SW480 (cell line): ENCODE measurements around the gene BFSP2.
"Not testable (repeated sequence)": the region's sequence is repeated elsewhere in the genome, so short reads cannot be mapped to it uniquely, and the experiment has no call there.

Source experiments
- DNase-seq: peaks from one replicate; pipeline ENCODE4 v3.0.0-alpha.2; 2016; ENCODE audit warnings: low spot score

The BFSP2 gene

DNA sequence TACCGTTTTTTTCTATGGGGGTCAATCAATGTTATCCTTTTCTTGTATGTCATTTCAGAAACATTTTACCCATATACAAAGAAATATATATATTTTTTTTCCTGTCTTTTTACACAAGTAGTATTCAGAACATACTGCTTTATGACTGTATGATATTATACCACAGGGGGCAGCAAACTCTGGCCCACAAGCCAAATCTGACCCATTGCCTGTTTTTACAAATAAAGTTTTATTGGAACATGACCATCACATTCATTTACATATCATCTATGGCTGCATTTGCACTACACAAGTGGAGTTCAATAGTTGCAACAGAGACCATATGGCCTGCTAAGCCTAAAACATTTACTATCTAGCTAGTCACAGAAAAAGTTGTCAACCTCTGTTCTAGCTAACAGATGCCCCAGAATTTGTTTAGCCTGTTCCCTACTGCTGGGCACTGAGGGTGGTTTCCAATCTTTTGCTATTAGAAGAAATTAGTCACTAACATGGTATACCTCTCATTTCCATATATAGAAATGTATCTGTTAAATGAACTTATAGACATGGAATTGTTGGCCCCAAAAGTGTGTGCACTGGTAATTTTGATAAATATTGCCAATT lies 57.7 kb downstream of the BFSP2 start:
- DNase-seq: no peak

GRCh38 chr3:133459400-133459799 lies 59.5 kb downstream of the BFSP2 start:
- DNase-seq: no peak

- DNase-seq: no peak
These were observed 61.0 kb downstream of the BFSP2 start for GRCh38 chr3:133460809-133461208.

GRCh38 chr3:133461291-133461690 lies 61.4 kb downstream of the BFSP2 start:
- DNase-seq: peak; percentile 21

GRCh38 chr3:133463347-133463860 lies 63.5 kb downstream of the BFSP2 start:
- DNase-seq: no peak

GRCh38 chr3:133464573-133464972 lies 64.7 kb downstream of the BFSP2 start:
- peak; percentile 50 for DNase-seq

DNA sequence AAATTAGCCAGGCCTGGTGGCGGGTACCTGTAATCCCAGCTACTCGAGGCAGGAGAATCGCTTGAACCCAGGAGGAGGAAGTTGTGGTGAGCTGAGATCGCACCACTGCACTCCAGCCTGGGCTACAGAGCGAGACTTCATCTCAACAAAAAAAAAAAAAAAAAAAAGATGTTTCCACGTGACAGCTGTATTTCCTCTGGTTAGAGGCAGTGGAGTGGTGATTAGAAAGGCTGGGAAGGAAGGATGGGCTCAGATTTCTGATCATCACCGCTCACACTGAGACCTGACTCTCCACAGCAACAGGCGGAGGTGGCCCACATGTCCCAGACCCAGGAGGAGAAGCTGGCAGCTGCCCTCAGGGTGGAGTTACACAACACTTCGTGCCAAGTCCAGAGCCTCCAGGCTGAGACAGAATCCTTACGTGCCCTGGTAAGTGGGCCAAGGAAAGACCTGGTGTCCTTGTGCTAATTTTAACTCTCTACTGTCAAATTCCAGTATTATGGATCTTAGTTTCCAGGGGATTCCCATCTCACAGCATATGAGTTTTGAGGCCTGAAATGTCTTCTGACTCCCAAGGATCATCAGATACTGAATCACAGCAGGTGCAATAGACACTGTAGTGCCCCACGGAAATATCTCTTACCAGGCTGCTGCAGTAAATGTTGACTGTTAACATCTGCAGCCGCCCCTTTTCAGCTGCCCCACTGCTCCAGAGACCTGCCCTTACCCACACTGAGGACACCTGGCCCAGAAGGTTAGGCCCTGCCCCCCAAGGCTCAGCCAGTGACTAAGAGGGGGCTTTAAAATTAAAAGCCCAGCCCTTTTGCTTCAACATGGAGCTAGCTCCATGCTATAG lies 66.9 kb downstream of the BFSP2 start:
- DNase-seq: no peak

DNA sequence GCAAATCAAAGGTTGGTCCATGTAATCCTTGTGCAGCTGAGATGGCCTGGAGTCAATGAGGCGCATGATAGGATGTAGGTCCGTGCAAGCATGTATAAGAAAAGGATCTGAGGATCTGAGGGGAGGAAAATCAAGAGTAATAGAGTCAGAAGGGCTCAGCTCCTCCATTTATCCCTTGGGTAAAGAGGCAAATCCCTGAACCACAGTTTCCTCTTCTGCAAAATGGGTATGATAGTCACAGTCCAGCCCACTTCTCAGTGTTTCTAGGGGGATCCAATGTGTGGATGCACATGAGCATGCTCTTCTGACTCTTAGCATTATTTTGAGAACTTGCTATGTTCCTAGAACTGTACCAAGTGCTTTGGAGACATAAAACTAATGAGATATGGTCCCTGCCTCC lies 67.9 kb downstream of the BFSP2 start:
- DNase-seq: no peak

- DNase-seq: no peak
These were observed 68.4 kb downstream of the BFSP2 start for GRCh38 chr3:133468251-133468721.

- DNase-seq: no peak
These were observed 69.4 kb downstream of the BFSP2 start for GRCh38 chr3:133469140-133469731.

GRCh38 chr3:133472242-133472641 lies 72.4 kb downstream of the BFSP2 start:
- DNase-seq: peak; percentile 80

GRCh38 chr3:133472889-133473288 lies 73.0 kb downstream of the BFSP2 start:
- no peak for DNase-seq

DNA sequence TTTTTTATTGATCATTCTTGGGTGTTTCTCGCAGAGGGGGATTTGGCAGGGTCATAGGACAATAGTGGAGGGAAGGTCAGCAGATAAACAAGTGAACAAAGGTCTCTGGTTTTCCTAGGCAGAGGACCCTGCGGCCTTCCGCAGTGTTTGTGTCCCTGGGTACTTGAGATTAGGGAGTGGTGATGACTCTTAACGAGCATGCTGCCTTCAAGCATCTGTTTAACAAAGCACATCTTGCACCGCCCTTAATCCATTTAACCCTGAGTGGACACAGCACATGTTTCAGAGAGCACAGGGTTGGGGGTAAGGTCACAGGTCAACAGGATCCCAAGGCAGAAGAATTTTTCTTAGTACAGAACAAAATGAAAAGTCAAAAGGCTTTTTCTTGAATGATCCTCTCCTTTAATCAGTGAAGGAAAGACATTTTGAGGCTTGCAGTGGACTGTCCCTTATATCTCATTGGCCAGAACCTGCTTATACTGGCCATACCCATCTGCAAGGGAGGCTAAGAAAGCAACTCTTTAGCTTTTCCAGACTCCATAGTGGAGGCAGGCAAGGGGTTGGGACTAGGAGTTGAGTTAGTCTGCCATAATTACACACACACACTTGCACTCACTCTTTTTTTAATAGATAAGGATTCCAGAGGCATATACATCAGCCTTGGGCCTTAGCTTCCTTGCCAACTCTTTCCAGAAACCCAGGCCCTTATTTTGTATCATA lies 73.8 kb downstream of the BFSP2 start:
- not testable (repeated sequence) for DNase-seq

DNA sequence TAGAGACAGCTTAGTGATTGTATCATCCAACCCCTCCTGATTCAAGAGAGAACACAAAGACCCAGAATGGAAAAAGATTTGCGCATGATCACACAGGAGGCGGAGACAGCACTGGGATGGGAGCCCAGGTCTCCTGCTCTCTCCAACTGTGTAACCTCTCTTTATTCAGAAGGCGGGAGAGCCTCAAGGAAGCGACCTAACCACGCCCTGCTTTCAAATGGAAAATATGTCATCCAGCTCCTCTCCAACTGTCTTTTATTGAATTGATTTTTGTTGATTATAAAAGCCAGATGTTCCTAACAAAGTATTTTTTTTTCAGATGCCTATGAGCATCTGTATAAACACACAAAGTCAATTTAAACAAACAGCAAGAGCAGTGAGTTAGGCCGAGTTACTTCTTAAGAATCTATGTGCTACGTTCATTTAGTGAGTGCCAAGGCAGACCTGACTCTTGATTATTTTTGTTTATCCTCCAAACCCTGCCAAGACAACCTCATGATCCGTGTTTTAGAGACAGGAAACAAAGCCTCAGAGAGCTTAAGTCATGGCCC lies 74.5 kb downstream of the BFSP2 start:
- no peak for DNase-seq

- DNase-seq: no peak
These were observed 75.0 kb downstream of the BFSP2 start for GRCh38 chr3:133474817-133475216.

DNA sequence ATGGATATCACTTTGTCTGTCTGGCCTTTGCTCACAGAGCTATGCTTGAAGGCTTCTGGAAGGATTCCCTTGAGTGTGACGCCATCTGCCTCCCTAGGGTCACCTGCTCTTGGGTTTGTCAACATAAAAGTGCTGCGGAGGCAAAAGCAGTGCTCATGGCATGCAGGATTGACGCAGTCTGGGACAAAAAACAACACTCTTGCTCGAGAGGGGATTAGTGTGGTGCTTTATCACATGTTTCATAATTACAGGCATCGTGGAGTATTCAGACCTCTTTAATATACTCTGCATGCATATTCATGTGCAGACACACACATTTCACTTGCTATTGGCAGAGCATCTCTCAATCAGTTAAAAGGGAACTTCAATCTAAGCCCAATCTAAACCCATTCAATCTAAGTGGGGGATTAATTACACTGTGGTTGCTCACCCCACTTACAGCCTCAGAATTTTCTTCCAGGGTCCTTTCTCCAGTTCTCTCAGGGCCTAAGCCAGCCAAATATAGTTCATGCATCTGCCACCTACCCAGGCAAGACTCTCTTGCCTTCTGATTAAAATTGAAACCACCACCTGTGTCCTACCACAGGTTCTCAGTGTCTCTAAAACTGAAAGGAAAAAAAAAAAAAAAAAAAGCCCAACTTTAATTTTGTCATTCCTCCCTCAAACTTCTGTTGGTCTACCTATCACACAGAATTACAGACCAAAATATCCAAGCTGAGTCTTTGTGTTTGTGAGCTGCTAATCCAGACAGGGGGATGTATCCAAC lies 75.6 kb downstream of the BFSP2 start:
- no peak for DNase-seq

GRCh38 chr3:133476971-133477375 lies 77.1 kb downstream of the BFSP2 start:
- no peak for DNase-seq

DNA sequence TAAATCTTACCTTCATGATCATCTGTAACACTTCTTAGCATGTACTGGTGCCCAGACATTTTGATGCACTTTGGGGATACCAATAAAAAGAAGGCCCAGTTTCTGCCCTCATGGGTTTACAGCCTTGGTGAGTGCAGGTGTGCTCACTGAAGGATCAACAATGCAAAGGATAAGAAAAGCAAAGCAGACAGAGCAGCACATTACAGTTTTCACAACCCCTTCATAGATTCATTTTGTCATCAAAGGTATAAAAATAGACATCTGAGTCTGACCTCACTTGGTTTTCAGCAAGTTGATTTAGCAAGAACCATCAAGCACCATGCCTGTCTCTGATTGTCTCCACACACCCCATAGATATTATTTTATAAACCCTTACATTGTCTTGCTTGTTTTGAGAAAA lies 77.6 kb downstream of the BFSP2 start:
- DNase-seq: no peak

- DNase-seq: no peak
These were observed 78.8 kb downstream of the BFSP2 start for GRCh38 chr3:133478624-133479023.

DNA sequence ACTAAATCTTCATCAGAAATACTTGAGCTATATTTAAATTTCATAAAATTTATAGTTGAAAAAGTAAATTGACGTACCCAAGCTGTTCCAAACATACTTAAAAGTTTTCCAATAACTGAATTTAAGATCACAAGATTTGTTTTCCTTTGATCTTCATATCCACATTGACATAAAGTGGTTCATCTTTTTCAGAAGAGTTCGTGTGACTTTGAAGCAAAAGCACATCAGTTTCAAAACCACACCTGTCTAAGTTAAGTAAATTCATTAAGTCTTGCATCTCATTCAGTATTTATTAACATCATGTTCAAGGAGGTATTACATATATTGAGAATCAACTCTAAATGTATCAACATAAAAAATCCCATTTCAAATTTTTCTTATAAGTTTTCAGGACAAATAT lies 79.5 kb downstream of the BFSP2 start:
- no peak for DNase-seq
